GM18868 (cell line): Measurements from ENCODE around the gene MMP8.

Experiments
- ATAC-seq: cut with Tn5 transposase; IDR thresholded peaks from one replicate; pipeline ENCODE4 v1.9.1; 2021; ENCODE audit warnings: mild to moderate bottlenecking, moderate library complexity; ENCODE audit not compliant: unreplicated experiment

Gene MMP8

GRCh38 chr11:102662607-102663006 is 62.1 kb downstream of the MMP8 start:
- no peak for ATAC-seq
